H1 (cell line): ENCODE measurements around the gene LONP2. TPM values are rescaled to one million over a fixed set of nuclear protein-coding genes. Genes with fewer than 3 reads are reported as not detected.

Source experiments
- CTCF ChIA-PET: fragments of 300-600 bp; sonication (Branson Sonifier 250); formaldehyde crosslinking; loops from one replicate; lab custom pipeline; 2021; ENCODE audit not compliant: partially characterized antibody; lab: Charles Lee
- POLR2A ChIA-PET: fragments of 300-600 bp; sonication (Branson Sonifier 250); formaldehyde crosslinking; loops from one replicate; lab custom pipeline; 2021; ENCODE audit warnings: inconsistent platforms; ENCODE audit not compliant: partially characterized antibody; lab: Charles Lee
- DNase-seq, 2 experiments: peaks; one replicate each; pipeline versions ENCODE4 v3.0.0 to v3.0.0-alpha.2; 2010 to 2022; ENCODE audit warnings: low spot score in 2 of 2, low read depth in 1 of 2, mixed read lengths in 1 of 2
- FAIRE-seq: peaks from 2 replicates; lab custom pipeline; 2011; peaks lifted over from hg19 to GRCh38; lab: Jason Lieb, UNC
- H2AFZ ChIP-seq: 2 replicates; pipeline ENCODE4 v1.8.1; 2012; ENCODE audit warnings: low read length, inconsistent platforms
- H2AK5ac ChIP-seq: 2 replicates; pipeline ENCODE4 v1.6.1; 2013; ENCODE audit warnings: low read depth, low read length
- H2BK120ac ChIP-seq: replicated peaks from 2 replicates; pipeline ENCODE3; 2013; ENCODE audit warnings: low read depth, low read length, inconsistent platforms
- H2BK12ac ChIP-seq: 2 replicates; pipeline ENCODE4 v1.6.1; 2013; ENCODE audit warnings: low read depth, low read length
- H2BK15ac ChIP-seq: 2 replicates; pipeline ENCODE4 v1.6.1; 2013; ENCODE audit warnings: low read length
- H2BK20ac ChIP-seq: 2 replicates; pipeline ENCODE4 v1.6.1; 2013; ENCODE audit warnings: low read length
- H2BK5ac ChIP-seq: 2 replicates; pipeline ENCODE4 v1.6.1; 2013; ENCODE audit warnings: low read depth, low read length
- H3K14ac ChIP-seq: 2 replicates; pipeline ENCODE4 v1.6.1; 2013; ENCODE audit warnings: inconsistent platforms; ENCODE audit not compliant: insufficient read length
- H3K18ac ChIP-seq: 2 replicates; pipeline ENCODE4 v1.6.1; 2013; ENCODE audit warnings: low read length; ENCODE audit errors: extremely low read depth
- H3K23ac ChIP-seq: 2 replicates; pipeline ENCODE4 v1.6.1; 2013; ENCODE audit warnings: inconsistent platforms; ENCODE audit not compliant: insufficient read length
- H3K23me2 ChIP-seq: 2 replicates; pipeline ENCODE4 v1.6.1; 2013; ENCODE audit warnings: low read depth, low read length
- H3K27ac ChIP-seq: 2 replicates; pipeline ENCODE4 v1.6.1; 2011; ENCODE audit warnings: low read depth, low read length, inconsistent platforms
- H3K27me3 ChIP-seq, 4 experiments: replicated peaks in 1 of 4; 1 replicate in 1 of 4; 2 replicates in 3 of 4; pipeline versions ENCODE4 v1.6.1 to v1.8.1; 2011 to 2013; ENCODE audit warnings: low read length in 3 of 4, mild to moderate bottlenecking in 3 of 4, inconsistent platforms in 2 of 4, mixed read lengths in 2 of 4, moderate library complexity in 1 of 4; ENCODE audit not compliant: control insufficient read depth in 3 of 4, insufficient read depth in 3 of 4; ENCODE audit errors: extremely low read depth in 1 of 4
- H3K36me3 ChIP-seq, 4 experiments: 2 replicates each; pipeline versions ENCODE4 v1.6.1 to v1.8.1; 2011 to 2013; ENCODE audit warnings: mild to moderate bottlenecking in 4 of 4, low read length in 3 of 4, moderate library complexity in 2 of 4, control low read depth in 1 of 4, inconsistent platforms in 1 of 4; ENCODE audit not compliant: insufficient read depth in 4 of 4, control insufficient read depth in 2 of 4
- H3K4ac ChIP-seq: replicated peaks from 2 replicates; pipeline ENCODE3; 2013; ENCODE audit warnings: low read length, low read depth, mixed read lengths, inconsistent platforms; ENCODE audit not compliant: insufficient read length
- H3K4me1 ChIP-seq, 4 experiments: replicated peaks in 1 of 4; 1 replicate in 1 of 4; 2 replicates in 3 of 4; pipeline versions ENCODE4 v1.6.1 to v1.8.1; 2011 to 2013; ENCODE audit warnings: low read length in 3 of 4, inconsistent platforms in 2 of 4, mixed read lengths in 1 of 4; ENCODE audit not compliant: insufficient read depth in 4 of 4, control insufficient read depth in 3 of 4
- H3K4me2 ChIP-seq, 2 experiments: 2 replicates each; pipeline versions ENCODE4 v1.6.1 to v1.8.1; 2011 to 2013; ENCODE audit warnings: low read depth in 2 of 2, low read length in 2 of 2, control low read depth in 1 of 2, inconsistent platforms in 1 of 2, mild to moderate bottlenecking in 1 of 2; ENCODE audit not compliant: insufficient read depth in 1 of 2
- H3K4me3 ChIP-seq, 4 experiments: fragments of 200-600, 300-600 bp in 1 of 4; sonication (generic), shearing (Covaris generic), sonication (Bioruptor Twin) in 1 of 4; 2 replicates each; pipeline versions ENCODE4 v1.5.1 to v1.8.1; 2011 to 2016; ENCODE audit warnings: low read length in 4 of 4, low read depth in 3 of 4, control low read depth in 2 of 4, inconsistent platforms in 2 of 4, mild to moderate bottlenecking in 2 of 4, mixed read lengths in 1 of 4, moderate library complexity in 1 of 4; ENCODE audit not compliant: insufficient read depth in 2 of 4; ENCODE audit errors: extremely low read depth in 1 of 4
- H3K56ac ChIP-seq: replicated peaks from 2 replicates; pipeline ENCODE3; 2013; ENCODE audit warnings: low read depth, mild to moderate bottlenecking, mixed read lengths, low read length, inconsistent platforms; ENCODE audit not compliant: insufficient read length
- H3K79me1 ChIP-seq: 2 replicates; pipeline ENCODE4 v1.6.1; 2013; ENCODE audit warnings: low read depth, low read length, control low read depth
- H3K79me2 ChIP-seq, 2 experiments: 2 replicates each; pipeline versions ENCODE4 v1.6.1 to v1.8.1; 2012 to 2013; ENCODE audit warnings: low read length in 2 of 2, mild to moderate bottlenecking in 2 of 2, inconsistent platforms in 1 of 2; ENCODE audit not compliant: insufficient read depth in 2 of 2, control insufficient read depth in 1 of 2
- H3K9ac ChIP-seq, 4 experiments: replicated peaks in 1 of 4; 1 replicate in 1 of 4; 2 replicates in 3 of 4; pipeline versions ENCODE4 v1.6.1 to v1.8.1; 2011 to 2013; ENCODE audit warnings: low read depth in 3 of 4, low read length in 3 of 4, control low read depth in 2 of 4, mild to moderate bottlenecking in 2 of 4, moderate library complexity in 2 of 4, inconsistent platforms in 1 of 4; ENCODE audit errors: extremely low read depth in 1 of 4
- H3K9me3 ChIP-seq, 2 experiments: 2 replicates each; pipeline versions ENCODE4 v1.6.1 to v1.8.1; 2012 to 2013; ENCODE audit warnings: mild to moderate bottlenecking in 2 of 2, moderate library complexity in 2 of 2, control low read depth in 1 of 2, inconsistent platforms in 1 of 2, low read depth in 1 of 2, low read length in 1 of 2, mixed read lengths in 1 of 2; ENCODE audit not compliant: insufficient read depth in 2 of 2
- H4K20me1 ChIP-seq, 2 experiments: replicated peaks in 1 of 2; 2 replicates each; pipeline versions ENCODE3 to v1.8.1; 2011 to 2013; ENCODE audit warnings: inconsistent platforms in 2 of 2, low read length in 2 of 2, mild to moderate bottlenecking in 1 of 2; ENCODE audit not compliant: insufficient read depth in 2 of 2, control insufficient read depth in 1 of 2
- H4K5ac ChIP-seq: 2 replicates; pipeline ENCODE4 v1.6.1; 2013; ENCODE audit warnings: low read length, low read depth, mixed read lengths, inconsistent platforms; ENCODE audit not compliant: insufficient read length
- H4K8ac ChIP-seq: 2 replicates; pipeline ENCODE4 v1.8.0; 2013; ENCODE audit warnings: mild to moderate bottlenecking, moderate library complexity, low read length, inconsistent platforms; ENCODE audit not compliant: insufficient read depth; ENCODE audit errors: extremely low read depth
- H4K91ac ChIP-seq: replicated peaks from 2 replicates; pipeline ENCODE3; 2013; ENCODE audit warnings: low read length, mixed read lengths, inconsistent platforms; ENCODE audit not compliant: insufficient read length
- ASH2L ChIP-seq: fragments of 200-600, 300-600 bp; sonication (generic); IDR thresholded peaks from one replicate; pipeline ENCODE4 v1.7.1; 2017; ENCODE audit warnings: low read length
- ATF2 ChIP-seq: IDR thresholded peaks from 2 replicates; pipeline ENCODE4 v1.6.1; 2012; ENCODE audit warnings: low read length, inconsistent platforms
- CBX5 ChIP-seq: fragments of 300-800, 300-1000 bp; sonication (generic); IDR thresholded peaks from 2 replicates; pipeline ENCODE4 v1.7.1; 2016; ENCODE audit warnings: antibody characterized with exemption, low read length, low read depth
- CEBPB ChIP-seq: IDR thresholded peaks from 2 replicates; pipeline ENCODE4 v1.6.1; 2012; ENCODE audit warnings: low read depth, low read length
- CREB1 ChIP-seq: IDR thresholded peaks from 2 replicates; pipeline ENCODE4 v1.6.1; 2012; ENCODE audit warnings: inconsistent platforms
- FOSL1 ChIP-seq: IDR thresholded peaks from 2 replicates; pipeline ENCODE4 v1.6.1; 2011; ENCODE audit warnings: mild to moderate bottlenecking, low read depth, low read length, moderate library complexity; ENCODE audit not compliant: insufficient read depth
- GTF2F1 ChIP-seq: IDR thresholded peaks from 2 replicates; pipeline ENCODE4 v1.6.1; 2012; ENCODE audit warnings: low read depth, low read length, improper control_type of control experiment, borderline replicate concordance
- KDM4A ChIP-seq: IDR thresholded peaks from one replicate; pipeline ENCODE4 v1.7.1; 2012; ENCODE audit warnings: low read depth, mild to moderate bottlenecking, moderate library complexity, low read length, inconsistent platforms; ENCODE audit not compliant: severe bottlenecking
- MAFK ChIP-seq: IDR thresholded peaks from 2 replicates; pipeline ENCODE4 v1.6.1; 2012; ENCODE audit warnings: low read depth, mild to moderate bottlenecking, improper control_type of control experiment, low read length
- POU5F1 ChIP-seq: IDR thresholded peaks from 2 replicates; pipeline ENCODE4 v1.6.1; 2011; ENCODE audit warnings: low read depth, mild to moderate bottlenecking, low read length, moderate library complexity
- RNF2 ChIP-seq: fragments of 200-900, 300-1000 bp; sonication (generic); IDR thresholded peaks from 2 replicates; pipeline ENCODE4 v1.7.1; 2016; ENCODE audit warnings: borderline replicate concordance, low read depth, mild to moderate bottlenecking, antibody characterized with exemption, low read length; ENCODE audit not compliant: poor library complexity, severe bottlenecking; ENCODE audit errors: missing control alignments
- SRF ChIP-seq: IDR thresholded peaks from 2 replicates; pipeline ENCODE4 v1.6.1; 2011; ENCODE audit warnings: mild to moderate bottlenecking, low read depth, low read length, moderate library complexity
- TAF1 ChIP-seq: IDR thresholded peaks from 2 replicates; pipeline ENCODE4 v1.6.1; 2011; ENCODE audit warnings: mild to moderate bottlenecking, low read depth, low read length
- WGBS, 2 experiments: shearing (Covaris generic) in 1 of 2; methylation state at CpG; one replicate each; pipeline versions ENCODE4 v1.1.6 to v1.1.7; 2013 to 2015; ENCODE audit warnings: low lambda C conversion rate in 2 of 2, mixed read lengths in 2 of 2, inconsistent platforms in 1 of 2, low coverage in 1 of 2, missing lambda C conversion rate in 1 of 2; ENCODE audit not compliant: insufficient replicate concordance in 2 of 2, insufficient coverage in 1 of 2, insufficient read length in 1 of 2; ENCODE audit errors: extremely low coverage in 1 of 2, missing lambda C conversion rate in 1 of 2; 5-methylcytosine and 5-hydroxymethylcytosine counted together
- polyA plus RNA-seq, 7 experiments: library from polyadenylated mRNA; depleted of rRNA in 3 of 7; stranded (reverse) in 5 of 7; unstranded in 2 of 7; fragments of >200 nt in 5 of 7; fragments of 200-250 nt in 2 of 7; gene quantifications; 1 replicate in 5 of 7; 2 replicates in 1 of 7; 4 replicates in 1 of 7; pipeline versions ENCODE4 v1.2.1 to v1.2.3, GENCODE V29; 2011 to 2013; ENCODE audit warnings: missing spikeins in 2 of 7, mixed read lengths in 2 of 7
- total RNA-seq: library from RNA; stranded (reverse); fragmentation: NEBNext Ultra II Directional; extraction: Animal tissue kit (Norgen Biotek cat#: 25700); gene quantifications from 2 replicates; pipeline ENCODE4 v1.2.1, GENCODE V29; 2021

LONP2 gene
- total and polyA plus RNA-seq, 2 of the 8 experiments (the other 6 are each of a cell fraction or from before 2014, with no cell fraction given), result 8.1 to 23.1 TPM

GRCh38 chr16:48247311-48247710 lies 3.2 kb downstream of the LONP2 start, which contains the start of gene ABCC11:
Gene ABCC11, minus strand, starts transcription at chr16:48247539. Its CDS starts 15,618 bp downstream, at chr16:48231921.
- no peak within 1 kb of the TSS for H3K18ac ChIP-seq
- no peak within 1 kb of the TSS for H2AFZ ChIP-seq
- no peak within 1 kb of the TSS for H3K4ac ChIP-seq
- H2BK12ac ChIP-seq, result no peak within 1 kb of the TSS
- H3K9ac ChIP-seq, result no peak within 1 kb of the TSS
- CTCF ChIA-PET, result interaction anchor here (2.3 kb wide), 1 partner anchor 9 kb away, joined by 8 read pairs; no protein-coding TSS in a partner anchor
- no peak within 1 kb of the TSS for H2AK5ac ChIP-seq
- H4K5ac ChIP-seq, result no peak within 1 kb of the TSS
- peaks cover 0 to 1% of the 10 kb centered on the region in 2 experiments for H4K20me1 ChIP-seq
- H2BK120ac ChIP-seq, result no peak within 1 kb of the TSS
- H3K14ac ChIP-seq, result no peak within 1 kb of the TSS
- FAIRE-seq (no peak), DNase-seq (no peak)
- no peak within 1 kb of the TSS for H3K4me2 ChIP-seq
- H3K9me3 ChIP-seq, result no peaks in the 10 kb centered on the region
- H3K79me1 ChIP-seq, result no peaks in the 10 kb centered on the region
- H3K4me1 ChIP-seq, result peaks cover 0 to 5% (median 2%) of the 10 kb centered on the region in 4 experiments; a peak in 3 of 7 replicates
- H3K27me3 ChIP-seq, result no peaks in the 10 kb centered on the region
- no peak within 1 kb of the TSS for H4K91ac ChIP-seq
- H2BK20ac ChIP-seq, result no peak within 1 kb of the TSS
- WGBS, 2 experiments, result 66% methylated on average over 4 of the region's 4 CpGs; no CpG with 5 or more reads in 1 of the 2 experiments
- POLR2A ChIA-PET, result no interaction called here
- no peak within 1 kb of the TSS for H3K4me3 ChIP-seq
- H3K23ac ChIP-seq, result no peak within 1 kb of the TSS
- H2BK5ac ChIP-seq, result no peak within 1 kb of the TSS
- no peak within 1 kb of the TSS for H3K27ac ChIP-seq
- H4K8ac ChIP-seq, result no peak within 1 kb of the TSS
- H3K56ac ChIP-seq, result no peak within 1 kb of the TSS
- H3K23me2 ChIP-seq, result peaks cover 6% of the 10 kb centered on the region; the same call in 1 of the 2 replicates
- H3K36me3 ChIP-seq, result no peaks in the 10 kb centered on the region; a peak in 1 of 8 replicates
- no peak within 1 kb of the TSS for H2BK15ac ChIP-seq
- H3K79me2 ChIP-seq, result peaks cover 2 to 22% of the 10 kb centered on the region in 2 experiments; a peak in 2 of 4 replicates
- TF ChIP-seq RNF2, result no peak
- TF ChIP-seq MAFK, result no peak
- TF ChIP-seq CREB1, result no peak
- no peak for TF ChIP-seq KDM4A
- TF ChIP-seq SRF, result no peak
- TF ChIP-seq TAF1, result no peak
- TF ChIP-seq POU5F1, result no peak
- TF ChIP-seq GTF2F1, result no peak
- TF ChIP-seq FOSL1, result no peak
- TF ChIP-seq ASH2L, result no peak
- no peak for TF ChIP-seq CBX5
- no peak for TF ChIP-seq ATF2
- TF ChIP-seq CEBPB, result no peak
